CD4-positive, alpha-beta T cell treated with Interleukin-17A for 1 hour (primary cell): ENCODE measurements around the gene LYZL6.
A peak's percentile ranks its signal among the peaks of the same experiment; 100 is the strongest.

Experiments used
- DNase-seq: peaks from one replicate; pipeline ENCODE4 v3.0.0-alpha.2; 2020

Gene LYZL6, protein sequence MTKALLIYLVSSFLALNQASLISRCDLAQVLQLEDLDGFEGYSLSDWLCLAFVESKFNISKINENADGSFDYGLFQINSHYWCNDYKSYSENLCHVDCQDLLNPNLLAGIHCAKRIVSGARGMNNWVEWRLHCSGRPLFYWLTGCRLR

DNA sequence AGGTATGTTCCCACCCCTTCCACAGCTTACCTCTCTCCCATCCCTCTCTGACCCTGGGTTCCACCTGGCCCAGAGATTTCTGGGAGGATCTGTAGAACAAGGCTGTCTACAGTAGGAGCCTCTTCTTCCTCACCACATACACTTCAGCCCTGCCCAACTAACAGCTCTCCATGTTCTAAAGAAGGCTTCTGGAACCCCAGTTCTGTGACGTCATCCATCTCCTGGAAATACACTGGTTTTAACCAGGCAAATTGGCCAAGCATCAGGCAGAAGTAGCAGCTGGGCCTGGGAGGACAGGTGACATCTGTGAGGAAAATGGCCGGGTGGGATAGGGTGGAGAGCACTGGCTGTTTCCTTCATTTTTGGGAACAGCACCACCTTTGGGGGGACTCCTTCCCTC lies at the start of gene LYZL6:
TSS of gene LYZL6 (minus strand) at position 177 of the 400 bp plus-strand sequence. CDS start 4,357 bp downstream, outside the sequence.
- no peak for DNase-seq

DNA sequence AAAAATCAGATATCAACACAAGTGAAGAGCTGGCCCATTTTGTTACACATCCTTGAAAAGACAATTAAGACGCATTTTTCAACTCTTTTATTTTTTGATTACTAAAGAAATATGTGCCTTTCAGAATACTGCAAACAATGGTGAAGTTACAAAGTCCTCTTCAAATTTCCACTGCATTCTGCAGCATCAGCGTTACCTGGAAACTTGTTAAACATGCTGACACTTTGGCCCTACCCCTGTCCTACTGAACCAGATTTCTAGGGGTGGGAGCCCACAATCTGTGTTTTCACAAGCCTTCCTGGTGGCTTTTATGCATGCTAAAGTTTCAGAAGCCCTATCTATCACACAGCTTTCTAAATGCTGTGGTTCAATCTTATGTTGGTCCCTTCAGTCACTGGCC lies 47.6 kb upstream of the LYZL6 start:
- DNase-seq = no peak

DNA sequence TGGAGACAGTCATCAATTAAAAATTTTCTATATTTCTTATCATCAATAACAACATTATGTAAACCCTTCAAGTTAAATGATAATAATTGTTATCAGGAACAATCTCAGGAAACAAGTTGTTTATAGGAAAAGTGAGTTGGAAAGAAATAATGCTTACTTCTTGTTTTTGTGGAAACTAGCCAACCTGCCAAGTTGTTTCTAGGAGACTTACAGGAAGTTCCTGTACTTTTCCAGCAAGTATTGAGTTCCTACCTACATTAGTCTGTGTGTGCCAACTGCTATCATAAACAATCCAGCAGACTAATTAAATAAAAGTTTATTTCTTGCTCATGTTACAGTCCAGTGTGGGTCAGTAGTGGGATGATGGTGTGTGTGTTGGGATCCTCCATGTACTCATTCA lies 44.7 kb upstream of the LYZL6 start:
- no peak for DNase-seq

DNA sequence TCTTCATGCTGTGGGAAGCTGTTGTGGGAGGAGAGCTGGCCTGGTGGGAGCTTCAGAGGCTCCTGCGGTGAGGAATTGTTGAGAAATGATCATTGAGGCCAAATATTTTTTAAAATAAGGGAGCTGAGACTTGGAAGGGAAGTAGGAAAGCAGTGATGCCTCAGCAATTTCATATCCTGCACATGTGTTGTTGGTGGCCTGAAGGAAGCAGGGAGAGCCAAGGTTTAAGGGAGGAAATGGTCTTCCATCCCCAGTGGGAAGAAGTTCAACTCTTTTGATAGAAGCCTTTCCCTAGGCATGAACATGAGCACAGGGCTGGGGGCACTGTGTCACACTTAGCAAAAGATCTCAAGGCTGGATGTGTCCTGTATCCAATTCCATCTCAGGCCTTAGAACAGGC lies 43.1 kb upstream of the LYZL6 start, which contains the start of gene CCL14:
TSS of gene CCL14 (minus strand) at position 87 of the 400 bp plus-strand sequence. CDS start at position 7, 80 bp downstream.
- no peak for DNase-seq

DNA sequence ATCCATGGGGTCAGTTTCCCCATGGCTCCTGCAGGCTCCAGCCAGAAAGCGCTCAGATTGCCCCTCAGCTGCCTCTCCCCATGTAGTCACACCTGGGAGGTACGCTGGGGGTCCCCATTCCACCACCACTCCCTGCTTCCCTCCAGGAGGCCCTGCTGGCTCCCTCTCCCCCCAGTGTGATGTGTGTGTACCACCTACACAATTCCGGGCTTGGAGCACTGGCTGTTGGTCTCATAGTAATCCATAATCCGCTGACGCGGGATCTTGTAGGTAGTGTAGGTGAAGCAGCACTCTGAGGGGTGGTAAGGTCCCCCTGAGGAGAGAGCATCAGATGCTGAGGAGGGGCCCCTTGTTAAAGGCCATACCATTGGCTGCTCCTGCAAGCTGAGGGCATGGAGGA lies 40.6 kb upstream of the LYZL6 start:
- no peak for DNase-seq

DNA sequence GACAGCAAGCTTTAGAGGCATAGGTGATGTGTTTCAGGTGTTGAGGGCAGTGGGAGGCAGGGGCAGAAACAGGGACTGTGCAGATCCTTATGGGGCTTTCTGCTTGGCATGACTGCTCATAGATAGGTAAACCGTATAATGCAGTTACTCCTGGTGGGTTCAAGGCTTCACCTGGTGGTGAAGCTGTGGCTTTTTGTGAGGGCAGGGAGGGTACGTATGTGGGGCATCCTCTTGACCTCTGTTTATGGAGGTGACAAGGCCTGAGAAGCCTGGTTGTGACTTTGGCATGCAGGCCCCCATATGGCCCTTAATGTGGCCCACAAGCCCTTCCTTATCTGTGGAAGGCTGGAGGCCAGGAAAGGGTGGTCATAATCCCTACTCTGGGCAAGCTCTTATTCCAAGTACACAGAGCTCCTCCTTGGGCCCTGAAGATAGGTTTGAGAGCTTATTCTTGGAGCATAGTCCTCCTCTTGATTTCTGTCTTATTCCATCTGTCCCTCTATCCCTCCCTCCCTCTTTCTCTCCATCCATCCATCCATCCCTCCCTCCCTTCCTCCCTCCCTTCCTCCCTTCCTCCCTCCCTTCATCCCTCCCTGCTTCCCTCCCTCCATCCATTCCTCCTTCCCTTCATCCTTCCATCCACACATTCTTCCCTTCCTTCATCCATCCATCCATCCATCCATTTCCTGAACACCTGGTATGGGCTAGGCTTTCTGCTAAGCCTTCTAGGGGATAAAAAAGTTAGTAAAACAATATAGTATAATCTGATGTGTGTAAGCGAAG lies 39.1 kb upstream of the LYZL6 start:
- no peak for DNase-seq

DNA sequence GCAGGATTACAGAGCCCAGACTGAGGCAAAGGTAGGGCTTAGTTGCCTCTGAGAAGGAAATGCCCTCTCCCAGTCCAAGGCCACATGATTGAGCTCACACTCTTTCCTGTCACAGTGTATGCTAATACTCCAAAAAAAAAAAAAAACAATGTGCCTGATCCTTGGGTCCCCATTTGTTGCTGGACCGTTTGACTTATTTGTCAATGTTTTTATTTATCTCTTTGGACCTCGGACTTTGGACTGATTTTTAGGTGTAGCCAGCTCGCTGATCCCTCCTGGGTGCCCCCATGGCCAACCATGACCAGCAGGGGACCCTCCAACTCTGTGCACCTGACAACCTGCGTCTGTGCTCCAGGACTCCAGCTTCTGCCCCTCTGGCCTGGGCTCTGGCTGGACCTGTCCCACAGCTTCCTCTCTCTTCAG lies 38.4 kb upstream of the LYZL6 start:
- DNase-seq = no peak

DNA sequence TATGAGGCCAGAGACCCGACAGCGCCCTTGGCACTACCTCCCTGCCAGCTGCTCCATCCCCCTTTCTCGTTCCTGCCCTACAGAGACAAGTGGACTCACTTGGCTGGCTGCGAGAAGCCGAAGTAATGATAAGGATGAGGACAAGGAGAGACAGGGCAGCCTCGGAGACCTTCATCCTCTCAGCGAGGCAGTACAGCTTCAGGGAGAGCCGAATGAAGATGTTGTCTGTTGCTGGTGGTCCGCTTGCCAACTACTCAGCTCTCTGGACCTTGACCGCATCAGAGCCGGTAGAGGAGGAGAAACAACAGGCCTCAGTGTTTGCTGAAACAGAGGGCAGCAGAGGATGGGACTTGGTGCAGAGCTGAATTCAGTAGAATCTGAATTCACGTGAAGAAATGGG lies 37.7 kb upstream of the LYZL6 start, which contains the start of gene CCL16:
TSS of gene CCL16 (minus strand) at position 252 of the 400 bp plus-strand sequence. CDS start at position 175, 77 bp downstream.
- no peak for DNase-seq

DNA sequence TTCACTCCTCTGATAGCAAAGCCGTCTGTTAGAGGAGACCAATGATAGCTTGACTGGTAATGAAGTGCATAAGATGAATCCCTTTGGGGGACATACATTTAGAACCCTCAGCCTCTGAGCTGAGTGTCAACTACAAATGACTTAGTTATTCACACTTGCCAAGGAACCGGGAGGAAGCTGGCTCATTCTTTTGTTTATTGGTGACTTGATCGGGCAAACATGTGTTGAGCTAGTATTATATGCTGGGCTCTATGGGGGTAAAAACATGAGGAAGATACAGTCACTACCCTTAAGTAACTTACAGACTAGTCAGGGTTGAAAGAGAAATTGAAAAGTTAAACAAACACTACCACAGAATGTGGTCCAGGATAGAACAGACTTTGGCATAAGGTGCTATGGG lies 34.8 kb upstream of the LYZL6 start:
- no peak for DNase-seq

DNA sequence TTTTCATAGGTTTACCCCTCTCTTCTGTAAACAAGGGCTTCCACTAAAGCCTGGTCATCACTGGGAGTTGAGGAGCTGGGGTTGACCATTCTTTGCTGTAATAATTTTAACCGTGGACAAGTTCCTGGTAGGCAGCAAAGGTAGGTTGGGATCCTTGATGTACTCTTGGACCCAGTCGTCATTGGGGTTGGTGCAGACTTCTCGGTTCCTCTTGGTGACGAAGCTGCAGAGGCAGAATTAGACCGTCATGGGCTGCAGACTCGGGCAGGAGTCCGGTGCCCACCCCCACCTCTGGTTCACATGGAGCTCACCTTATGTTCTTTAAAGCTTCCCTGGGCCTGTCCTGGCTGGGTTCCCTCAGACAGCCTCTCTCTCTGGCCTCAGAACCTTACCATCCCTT lies 34.0 kb upstream of the LYZL6 start:
- no peak for DNase-seq

DNA sequence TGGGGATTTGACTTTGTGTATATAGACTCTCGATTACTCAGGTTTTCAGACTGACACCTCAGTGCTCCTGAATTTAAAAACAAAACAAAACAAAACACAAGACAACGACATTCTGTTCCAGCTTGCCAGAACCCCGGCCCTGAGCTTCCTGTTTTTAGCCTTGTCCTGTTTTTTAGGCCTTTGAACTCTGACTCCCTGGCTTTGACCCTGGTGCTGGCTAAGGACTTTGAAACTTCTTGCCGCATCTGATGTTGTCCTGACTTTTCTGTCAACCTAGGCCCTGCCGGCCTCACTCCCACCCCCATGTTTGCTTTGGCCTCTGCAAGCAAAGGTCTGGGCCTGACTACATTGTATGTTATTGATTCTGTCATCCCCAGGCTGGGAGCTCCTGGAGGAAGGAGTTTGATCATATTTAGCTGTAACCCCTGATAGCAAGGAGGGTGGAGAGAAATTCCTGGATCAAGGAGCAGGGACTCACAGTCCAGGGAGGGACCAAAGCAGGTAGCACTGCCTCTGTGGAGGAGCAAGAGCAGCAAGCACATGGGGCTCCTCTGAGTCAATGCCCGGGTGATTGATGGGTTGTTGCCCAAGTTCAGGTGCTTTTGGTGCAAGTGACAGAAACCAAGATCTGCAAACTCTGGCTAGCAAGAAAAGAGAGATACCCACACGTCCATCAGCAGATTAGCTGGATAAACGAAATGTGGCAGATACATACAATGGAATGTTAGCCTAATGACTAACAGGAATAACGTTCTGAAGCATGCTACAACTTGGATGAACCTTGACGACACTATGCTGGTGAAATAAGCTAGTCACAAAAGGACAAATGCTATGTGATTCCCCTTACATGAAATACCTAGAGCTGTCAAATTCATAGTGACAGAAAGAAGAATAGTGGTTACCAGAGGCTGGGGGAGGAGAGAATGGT lies 30.1 kb upstream of the LYZL6 start:
- DNase-seq = no peak

DNA sequence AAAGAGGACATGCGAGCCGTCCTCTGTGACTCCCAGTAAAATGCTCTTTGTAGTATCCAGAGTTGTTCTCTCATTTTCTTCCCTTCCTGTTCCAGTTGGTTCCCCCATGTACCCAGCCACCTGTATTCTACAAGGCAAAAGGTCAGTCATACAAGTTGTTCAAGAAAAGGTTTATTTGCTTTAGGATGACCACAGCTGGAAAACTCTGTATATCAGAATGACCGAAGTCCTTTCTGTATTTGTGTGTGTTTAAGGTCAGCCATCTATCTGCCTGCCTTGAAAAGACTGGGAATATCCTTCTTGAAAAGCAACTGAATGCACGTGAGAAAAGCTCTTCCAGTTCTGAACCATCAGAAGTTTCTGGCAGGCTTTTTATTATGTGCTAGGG lies 29.4 kb upstream of the LYZL6 start:
- no peak for DNase-seq

DNA sequence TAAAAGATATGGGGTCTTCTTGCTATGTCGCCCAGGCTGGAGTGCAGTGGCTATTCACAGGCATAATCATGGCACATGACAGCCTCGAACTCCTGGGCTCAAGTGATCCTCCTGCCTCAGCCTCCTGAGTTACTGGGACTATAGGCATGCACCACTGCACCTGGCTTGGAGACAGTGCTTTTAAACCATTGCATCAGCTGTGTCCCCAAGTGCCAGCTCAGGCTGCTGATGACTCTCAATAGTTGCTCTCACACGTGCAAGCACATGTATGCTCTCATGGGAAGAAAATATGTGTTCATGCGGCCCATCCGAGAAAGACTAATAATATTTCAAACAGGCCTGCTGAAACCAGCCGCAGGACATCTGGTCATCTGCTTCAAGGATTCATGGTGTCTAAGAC lies 29.0 kb upstream of the LYZL6 start:
- DNase-seq = no peak

DNA sequence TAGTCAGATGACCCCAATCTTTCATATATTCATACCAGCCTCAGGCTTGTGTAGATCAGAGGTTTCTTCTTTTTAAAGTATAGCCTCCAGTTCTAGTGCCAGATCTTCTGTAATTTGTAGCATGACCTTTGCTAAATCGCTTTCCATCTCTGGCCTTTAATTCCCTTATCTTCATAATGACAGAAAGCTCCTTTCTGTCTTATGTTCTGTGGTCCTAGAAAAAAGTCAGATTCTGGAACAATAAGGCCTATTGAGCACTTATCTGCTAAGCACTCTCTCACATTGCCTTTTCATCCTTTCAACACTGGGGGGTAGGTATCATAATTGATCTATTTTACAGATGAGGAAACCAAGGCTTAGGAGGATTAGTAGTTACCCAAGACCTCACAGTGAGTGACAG lies 28.6 kb upstream of the LYZL6 start:
- no peak for DNase-seq

DNA sequence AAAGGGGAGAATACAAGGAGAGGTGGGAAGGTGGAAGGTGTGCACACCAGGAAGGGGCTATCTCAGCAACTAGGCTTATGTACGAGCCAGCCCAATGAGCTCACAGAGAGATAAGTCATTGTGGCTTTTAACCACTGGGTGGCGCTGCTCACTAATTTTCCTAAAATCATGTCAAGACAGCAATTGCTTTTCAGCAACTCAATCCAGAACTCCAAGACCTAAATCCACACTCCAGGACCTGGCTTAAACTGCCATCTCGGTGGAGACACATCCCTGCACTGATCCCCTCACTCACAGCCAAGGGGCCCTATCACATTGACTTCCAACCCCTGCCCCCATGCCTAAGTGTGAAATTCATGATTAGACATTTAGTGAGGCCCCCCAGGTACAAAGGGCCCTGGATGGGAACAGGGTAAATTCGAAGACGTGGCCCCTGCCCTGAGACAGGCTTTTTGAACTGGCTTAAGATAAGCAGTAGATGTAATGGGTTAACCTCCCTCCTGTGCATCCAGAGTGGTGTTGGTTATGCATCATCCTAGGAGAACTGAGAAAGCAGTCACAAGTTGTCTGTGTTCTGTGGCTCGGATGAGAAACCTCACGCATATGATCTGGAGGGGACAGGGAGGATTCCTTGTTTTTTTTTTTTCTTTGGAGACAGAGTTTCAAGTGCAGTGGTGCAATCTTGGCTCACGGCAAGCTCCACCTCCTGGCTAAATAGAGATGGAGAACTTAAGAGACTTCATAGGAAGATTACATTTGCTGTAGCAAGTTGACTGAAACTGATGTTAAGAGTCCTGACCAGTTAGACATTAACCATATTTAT lies 26.3 kb upstream of the LYZL6 start:
- peak; percentile 80 for DNase-seq

DNA sequence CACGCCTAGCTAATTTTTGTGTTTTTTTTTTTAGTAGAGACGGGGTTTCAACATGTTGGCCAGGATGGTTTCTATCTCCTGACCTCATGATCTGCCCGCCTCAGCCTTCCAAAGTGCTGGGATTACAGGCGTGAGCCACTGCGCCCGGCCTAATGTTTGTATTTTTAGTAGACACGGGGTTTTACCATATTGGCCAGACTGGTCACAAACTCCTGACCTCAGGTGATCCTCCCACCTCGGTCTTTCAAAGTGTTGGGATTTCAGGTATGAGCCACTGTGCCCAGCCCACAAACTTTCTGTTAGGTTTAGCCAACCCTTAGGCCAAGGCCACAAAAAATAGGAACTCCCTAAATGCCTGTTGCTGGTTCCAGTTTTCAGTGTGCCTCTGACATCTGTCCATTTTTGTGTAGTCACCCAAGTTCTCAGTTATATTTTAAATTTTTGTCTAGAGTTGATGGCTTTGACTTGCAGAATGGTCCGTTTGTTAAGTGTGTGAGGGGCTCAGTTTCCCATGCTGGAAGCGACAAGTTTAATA lies 25.1 kb upstream of the LYZL6 start:
- DNase-seq = no peak

DNA sequence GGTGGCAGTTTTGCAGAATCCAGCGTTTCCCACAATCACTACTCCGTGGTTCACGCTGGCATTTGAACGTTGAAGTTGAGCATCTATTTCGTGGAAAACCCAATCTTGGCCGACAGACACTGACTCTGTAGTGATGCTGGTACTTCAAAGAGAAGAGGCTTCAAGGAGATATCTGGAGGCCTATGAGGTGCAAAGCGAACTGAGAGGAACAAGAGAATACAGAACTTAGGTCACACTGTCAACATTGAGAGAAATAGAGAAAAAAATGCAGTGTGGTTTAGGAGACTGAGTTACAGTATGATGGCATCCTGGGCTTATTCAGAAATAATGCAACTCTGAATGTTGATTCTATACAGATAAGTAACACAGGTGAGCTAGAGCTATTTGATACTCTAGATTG lies 21.8 kb upstream of the LYZL6 start:
- DNase-seq = no peak

DNA sequence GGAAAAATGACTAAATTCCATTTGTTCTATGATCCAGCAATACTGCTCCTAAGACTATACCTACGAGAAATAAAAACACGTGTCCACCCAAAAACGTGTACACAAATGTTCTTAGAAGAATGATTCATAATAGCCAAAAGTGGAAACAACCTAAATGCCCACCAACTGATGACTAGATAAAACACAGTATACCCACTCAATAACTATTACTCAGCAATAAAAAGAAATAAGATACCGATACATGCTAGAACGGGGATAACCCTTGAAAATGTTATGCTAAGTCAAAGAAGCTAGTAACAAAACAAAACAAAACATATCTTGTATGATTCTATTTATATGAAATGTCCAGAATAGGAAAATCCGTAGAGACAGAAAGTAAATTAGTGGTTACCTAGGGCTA lies 20.1 kb upstream of the LYZL6 start:
- DNase-seq = no peak

DNA sequence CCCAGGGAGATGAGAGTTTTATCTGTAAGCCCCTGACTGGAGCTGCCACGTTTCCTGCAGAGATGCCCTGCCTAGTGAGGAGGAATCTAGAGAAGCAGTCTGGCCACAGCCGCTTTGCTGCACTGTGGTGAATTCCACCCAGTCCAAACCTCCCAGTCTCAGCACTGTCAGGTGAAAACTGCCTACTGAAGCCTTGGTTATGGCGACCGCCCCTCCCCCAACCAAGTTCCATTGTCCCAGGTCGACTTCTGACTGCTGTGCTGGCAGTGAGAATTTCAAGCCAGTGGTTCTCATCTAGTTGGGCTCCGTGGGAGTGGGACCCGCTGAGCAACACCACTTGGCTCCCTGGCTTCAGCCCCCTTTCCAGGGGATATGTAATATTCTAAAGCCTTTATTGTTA lies 10.2 kb upstream of the LYZL6 start:
- no peak for DNase-seq

DNA sequence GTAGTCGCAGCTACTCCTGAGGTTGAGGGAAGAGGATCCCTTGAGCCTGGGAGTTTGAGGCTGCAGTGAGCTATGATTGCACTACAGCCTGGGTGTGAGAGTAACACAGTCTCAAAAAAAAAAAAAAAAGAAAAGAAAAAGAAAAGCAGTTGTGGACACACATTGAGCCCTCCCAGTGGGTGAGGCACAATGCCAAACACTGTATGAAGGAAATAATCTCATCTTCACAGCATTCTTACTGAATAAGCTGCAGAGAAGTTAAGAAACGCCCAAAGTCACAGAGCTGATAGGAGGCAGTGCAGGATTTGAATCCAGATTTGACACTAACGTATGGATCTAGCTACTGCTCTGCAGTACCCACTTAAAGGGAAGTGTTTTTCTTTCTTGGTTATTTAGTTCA lies 5.9 kb upstream of the LYZL6 start:
- DNase-seq = no peak

DNA sequence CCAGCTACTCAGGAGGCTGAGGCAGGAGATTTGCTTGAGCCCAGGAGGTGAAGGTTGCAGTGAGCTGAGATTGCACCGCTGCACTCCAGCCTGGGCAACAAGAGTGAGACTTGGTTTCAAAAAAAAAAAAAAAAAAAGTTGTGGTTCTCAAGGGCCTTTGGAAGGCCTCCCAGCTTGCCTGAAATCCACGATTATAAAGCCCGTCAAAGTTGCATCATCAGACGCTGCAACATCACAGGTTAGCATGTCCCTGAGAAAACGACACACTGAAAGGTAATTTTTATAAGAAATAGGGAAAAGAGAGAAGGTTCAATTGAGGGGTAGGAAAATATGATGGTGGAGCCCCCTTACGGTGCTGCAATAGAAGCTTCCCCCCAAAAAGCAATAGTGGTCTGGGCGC lies 4.6 kb upstream of the LYZL6 start:
- DNase-seq = no peak

DNA sequence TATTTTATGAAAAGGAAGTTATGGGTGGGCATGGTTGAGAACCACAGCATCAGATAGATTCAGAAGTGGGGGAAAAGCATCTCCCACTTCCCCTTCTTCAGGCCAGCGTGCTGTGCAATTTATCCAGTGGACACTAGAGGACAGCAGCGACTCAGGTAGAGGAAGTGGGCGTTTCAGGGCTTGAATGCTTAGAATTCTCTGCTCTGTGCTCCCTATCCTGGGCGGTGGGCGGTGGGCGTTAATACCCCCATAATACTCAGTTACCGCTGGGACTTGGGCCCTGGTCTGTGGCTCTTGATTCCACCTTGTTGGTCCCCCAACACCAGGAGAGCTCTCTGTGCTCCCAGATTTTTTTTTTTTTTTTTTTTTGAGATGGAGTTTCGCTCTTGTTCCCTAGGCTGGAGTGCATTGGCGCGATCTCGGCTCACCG lies 3.7 kb upstream of the LYZL6 start:
- DNase-seq = peak; percentile 63
